Measurements from ENCODE around the gene SCNN1B.

SCNN1B gene

GRCh38 chr16:23407436-23408127 lies 105.5 kb downstream of the SCNN1B start:
- no peak for DNase-seq (ENCODE audit: low read depth)

DNA sequence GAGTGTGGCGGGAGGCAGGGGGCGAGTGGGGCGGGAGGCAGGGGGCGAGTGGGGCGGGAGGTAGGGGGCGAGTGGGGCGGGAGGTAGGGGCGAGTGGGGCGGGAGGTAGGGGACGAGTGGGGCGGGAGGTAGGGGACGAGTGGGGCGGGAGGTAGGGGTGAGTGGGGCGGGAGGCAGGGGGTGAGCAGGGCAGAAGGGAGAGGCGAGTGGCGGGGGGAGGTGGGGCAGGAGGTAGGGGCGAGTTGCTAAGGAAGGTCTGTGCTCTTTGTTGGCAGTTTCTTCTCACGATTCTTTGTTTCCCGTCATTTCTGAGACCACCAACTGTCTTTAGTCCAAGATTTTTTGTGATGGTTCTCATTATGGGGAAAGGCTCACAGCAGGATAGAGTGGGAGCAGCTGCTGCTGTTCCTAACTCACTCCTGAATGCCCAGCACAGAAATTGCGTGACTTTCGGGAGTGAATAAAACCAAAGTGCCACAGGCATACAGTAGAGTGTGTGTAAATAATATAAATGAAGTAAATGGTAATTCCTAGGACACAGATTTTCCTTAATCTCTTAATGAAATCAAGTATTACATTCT lies 106.2 kb downstream of the SCNN1B start:
- no peak for DNase-seq (ENCODE audit: low read depth)

GRCh38 chr16:23408823-23409298 lies 106.8 kb downstream of the SCNN1B start:
- no peak for DNase-seq (ENCODE audit: low read depth)

DNA sequence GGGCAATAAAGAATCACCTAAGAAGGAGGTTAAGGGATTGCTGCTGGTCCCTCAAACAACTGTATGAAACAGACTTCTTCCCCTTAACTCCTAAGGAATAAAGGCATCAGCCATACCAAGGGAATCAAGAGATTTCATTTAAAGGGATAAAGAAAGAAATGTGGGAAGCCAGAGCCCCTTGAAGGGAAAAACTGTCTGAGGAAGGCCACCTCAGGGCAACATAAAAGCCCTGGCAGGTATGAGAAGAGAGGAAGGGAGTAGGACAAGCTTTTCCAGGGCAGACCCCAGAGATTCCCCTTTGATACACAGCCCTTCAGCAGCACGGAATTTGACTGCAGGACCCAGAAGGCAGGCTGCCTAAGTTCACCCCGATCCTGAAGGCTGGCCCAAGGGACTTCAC lies 107.4 kb downstream of the SCNN1B start:
- no peak for DNase-seq (ENCODE audit: low read depth)

GRCh38 chr16:23410176-23410575 lies 108.1 kb downstream of the SCNN1B start:
- no peak for DNase-seq (ENCODE audit: low read depth)

GRCh38 chr16:23414731-23415130 lies 112.6 kb downstream of the SCNN1B start:
- DNase-seq (ENCODE audit: low read depth), result no peak

DNA sequence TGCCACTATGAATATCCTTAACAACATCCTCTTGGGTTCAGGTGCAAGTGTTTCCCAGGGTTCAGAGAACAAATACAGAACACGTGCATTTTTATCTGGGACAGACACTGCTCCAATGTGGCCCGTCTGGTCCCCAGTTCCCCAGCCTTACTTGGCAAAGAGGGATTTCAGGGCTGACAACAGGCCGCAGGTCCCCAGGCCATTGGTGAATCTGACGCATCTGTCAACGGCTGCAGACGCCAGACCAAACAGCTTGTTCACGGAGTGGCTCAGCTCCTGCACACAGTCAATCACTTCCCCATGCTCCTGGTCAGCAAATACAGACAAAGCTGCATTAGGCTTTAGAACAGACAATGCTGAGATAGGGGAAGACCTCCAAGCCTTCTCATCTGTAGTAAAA lies 114.7 kb downstream of the SCNN1B start:
- DNase-seq (ENCODE audit: low read depth), result no peak

GRCh38 chr16:23420011-23420410 lies 117.9 kb downstream of the SCNN1B start:
- no peak for DNase-seq (ENCODE audit: low read depth)

DNA sequence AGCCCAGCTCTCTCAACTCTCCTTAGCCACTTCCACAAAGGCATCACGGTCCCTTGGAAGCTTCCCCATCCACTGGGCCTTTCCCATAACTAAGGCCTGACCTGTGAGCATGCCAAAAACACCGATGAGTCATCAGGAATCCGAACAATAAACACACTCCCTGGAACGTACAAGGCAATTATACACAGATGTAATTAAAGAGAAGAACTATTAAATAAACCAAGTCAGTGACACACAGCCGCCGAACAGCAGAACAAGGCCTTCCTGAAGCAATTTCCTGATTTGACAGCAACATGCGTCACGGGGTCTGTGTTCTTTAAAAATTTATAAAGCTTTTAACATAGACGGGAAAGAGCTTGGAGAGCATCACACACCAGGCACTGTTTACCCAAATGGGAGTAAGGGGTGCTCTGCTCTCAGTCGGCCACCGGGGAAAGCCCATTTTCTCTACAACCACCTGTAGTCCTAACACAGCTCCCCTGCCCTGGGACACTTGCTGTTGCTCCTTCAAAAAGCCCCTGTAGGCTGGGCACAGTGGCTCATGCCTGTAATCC lies 121.5 kb downstream of the SCNN1B start:
- no peak for DNase-seq (ENCODE audit: low read depth)

GRCh38 chr16:23424292-23424958 lies 122.3 kb downstream of the SCNN1B start:
- DNase-seq (ENCODE audit: low read depth), result no peak

DNA sequence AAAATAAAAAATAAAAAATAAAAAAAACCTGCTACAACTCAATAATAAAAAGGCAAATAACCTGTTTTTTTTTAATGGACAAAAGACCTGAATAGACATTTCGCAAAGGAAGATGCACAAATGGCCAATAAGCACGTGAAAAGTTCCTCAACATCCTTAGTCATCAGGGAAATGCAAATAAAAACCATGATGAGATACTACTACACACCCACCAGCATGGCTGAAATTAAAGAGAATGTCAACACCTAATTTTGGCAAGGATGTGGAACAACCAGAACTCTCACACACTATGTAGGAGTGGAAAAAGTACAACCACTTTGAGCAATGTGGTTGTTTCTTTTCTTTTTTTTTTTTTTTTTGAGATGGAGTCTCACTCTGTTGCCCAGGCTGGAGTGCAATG lies 126.2 kb downstream of the SCNN1B start:
- no peak for DNase-seq (ENCODE audit: low read depth)
